Retinal pigment epithelial cell (primary cell): Measurements from ENCODE around the gene EPB41L4A.

Experiments
- DNase-seq: peaks from one replicate; pipeline ENCODE4 v3.0.0-alpha.2; 2010; ENCODE audit warnings: low read depth
- H3K4me3 ChIP-seq: 2 replicates; pipeline ENCODE4 v1.5.1; 2011; ENCODE audit warnings: mild to moderate bottlenecking, low read length, control low read depth, moderate library complexity
- TF ChIP-seq, protein P1 (sequence below): conservative IDR thresholded peaks from 2 replicates; pipeline ENCODE4 v1.5.1; 2011; ENCODE audit warnings: low read depth, low read length, control low read depth, inconsistent platforms

The EPB41L4A gene

DNA sequence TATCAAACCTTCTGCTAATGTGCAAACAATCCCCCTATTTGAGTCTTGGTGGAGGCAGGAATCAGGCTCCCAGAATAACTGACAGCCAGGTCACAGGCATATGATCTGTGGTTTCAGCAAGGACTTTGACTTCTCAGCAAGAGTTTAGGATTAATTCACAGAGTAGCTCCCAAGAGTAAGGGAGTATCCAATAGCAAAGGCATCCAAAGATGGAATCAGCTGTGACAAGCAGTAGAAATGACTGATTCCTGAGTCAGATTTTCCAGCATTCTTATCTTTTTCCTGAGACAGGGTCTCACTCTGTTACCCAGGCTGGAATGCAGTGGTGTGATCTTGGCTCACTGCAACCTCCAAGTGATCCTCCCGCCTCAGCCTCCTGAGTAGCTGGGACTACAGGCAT is 108.3 kb downstream of the EPB41L4A start:
- H3K4me3 ChIP-seq = no peak overlapping the region
- TF ChIP-seq, protein P1, sequence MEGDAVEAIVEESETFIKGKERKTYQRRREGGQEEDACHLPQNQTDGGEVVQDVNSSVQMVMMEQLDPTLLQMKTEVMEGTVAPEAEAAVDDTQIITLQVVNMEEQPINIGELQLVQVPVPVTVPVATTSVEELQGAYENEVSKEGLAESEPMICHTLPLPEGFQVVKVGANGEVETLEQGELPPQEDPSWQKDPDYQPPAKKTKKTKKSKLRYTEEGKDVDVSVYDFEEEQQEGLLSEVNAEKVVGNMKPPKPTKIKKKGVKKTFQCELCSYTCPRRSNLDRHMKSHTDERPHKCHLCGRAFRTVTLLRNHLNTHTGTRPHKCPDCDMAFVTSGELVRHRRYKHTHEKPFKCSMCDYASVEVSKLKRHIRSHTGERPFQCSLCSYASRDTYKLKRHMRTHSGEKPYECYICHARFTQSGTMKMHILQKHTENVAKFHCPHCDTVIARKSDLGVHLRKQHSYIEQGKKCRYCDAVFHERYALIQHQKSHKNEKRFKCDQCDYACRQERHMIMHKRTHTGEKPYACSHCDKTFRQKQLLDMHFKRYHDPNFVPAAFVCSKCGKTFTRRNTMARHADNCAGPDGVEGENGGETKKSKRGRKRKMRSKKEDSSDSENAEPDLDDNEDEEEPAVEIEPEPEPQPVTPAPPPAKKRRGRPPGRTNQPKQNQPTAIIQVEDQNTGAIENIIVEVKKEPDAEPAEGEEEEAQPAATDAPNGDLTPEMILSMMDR = no peak
- DNase-seq = peak; percentile 81

DNA sequence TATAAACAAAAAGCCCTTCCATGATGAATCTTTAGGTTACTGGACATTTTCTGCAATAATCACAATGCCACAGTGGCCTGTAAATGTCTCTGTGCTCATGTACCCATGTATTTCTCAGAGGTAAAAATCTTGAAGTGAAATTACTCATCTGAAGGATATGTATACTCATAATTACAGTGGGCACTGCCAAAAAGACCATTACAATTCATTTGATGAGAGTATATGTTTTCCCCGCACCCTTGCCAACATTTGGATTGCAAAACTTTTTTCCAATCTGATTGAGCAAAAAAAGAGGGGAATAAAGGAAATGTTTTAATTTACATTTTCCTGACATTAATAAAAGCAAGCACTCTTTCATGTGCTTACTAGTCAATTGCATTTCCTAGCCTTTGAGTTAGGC is 110.5 kb downstream of the EPB41L4A start:
- DNase-seq = no peak
- TF ChIP-seq, protein P1 = no peak

DNA sequence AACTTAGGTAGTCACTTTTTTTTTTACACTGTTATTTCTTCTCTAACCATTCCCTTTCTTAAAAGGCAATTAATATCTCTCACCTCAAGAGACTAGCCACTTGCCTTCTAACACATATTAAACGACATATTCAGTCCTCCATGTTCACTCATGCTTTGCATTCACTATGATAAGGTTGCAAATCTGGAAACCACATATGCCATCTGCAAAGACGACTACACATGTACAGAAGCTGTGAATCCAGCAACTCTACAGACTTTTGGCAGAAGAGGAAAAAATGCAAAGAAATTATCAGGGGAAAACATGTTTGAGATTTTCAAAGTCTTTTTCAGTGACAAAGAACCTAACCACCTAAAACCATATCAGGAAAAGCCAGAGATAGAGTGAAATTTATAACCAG is 112.1 kb downstream of the EPB41L4A start:
- DNase-seq = no peak
- TF ChIP-seq, protein P1 = no peak
- H3K4me3 ChIP-seq = no peak overlapping the region

More for the DNA sequence above, 110.5 kb downstream of the EPB41L4A start:
- no peak overlapping the region for H3K4me3 ChIP-seq

DNA sequence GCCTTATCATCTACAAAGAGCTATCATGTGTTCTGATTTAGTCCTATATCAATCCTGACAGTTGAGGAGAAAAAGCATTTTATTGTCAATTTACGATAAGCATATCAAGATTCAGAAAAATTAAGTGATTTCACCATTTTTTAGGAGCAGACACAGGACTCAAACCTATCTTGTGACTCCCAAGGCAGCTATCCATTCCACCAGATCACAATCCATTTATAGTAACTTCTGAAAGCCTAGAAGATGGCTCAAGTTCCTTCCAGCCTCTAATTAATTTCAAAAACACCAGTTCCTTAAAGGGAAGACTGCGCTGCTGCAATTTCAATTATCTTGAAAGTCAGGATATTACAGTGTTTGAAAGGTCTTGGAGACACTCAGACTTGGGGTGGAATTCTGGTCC is 114.3 kb downstream of the EPB41L4A start:
- no peak overlapping the region for H3K4me3 ChIP-seq
- DNase-seq = no peak
- TF ChIP-seq, protein P1 = no peak

DNA sequence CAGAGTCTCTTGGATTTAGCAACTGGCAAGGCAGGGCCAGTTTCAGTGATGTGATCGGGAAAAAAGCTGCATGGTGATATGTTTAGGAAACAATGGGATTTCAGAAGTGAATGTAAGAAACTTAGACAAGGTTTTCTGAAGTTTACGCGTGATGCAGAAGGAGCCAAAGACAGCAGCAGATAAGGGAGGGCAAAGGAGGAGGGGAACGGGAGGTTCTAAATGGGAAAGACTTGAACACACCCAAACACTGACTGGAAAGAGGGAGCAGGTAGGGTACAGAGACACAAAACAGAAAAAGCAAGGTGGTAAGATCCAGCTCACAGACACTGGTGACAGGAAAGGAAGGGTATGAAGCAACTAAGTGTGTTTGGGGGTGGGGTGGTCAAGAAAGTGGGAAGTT is 115.4 kb downstream of the EPB41L4A start:
- DNase-seq = no peak
- no peak overlapping the region for H3K4me3 ChIP-seq
- TF ChIP-seq, protein P1 = no peak

DNA sequence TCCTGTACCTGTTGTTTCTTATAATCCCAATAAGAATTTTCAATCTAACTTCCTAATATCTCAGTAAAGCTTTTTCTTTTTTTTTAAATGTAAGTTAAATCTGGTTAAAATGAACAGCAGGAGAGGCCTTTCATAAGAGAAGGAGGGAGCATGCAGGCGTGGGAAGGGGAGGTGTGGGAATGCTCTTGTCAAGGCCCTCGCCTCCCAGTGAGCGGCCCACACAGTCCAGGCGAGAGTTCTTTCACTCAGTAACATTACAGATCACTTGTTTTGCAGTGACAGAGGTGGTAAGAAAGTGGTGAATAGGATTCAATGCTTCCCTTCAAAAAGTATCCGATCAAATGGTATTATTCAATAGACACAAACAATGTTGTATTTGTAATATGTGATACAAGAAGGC is 125.0 kb downstream of the EPB41L4A start:
- TF ChIP-seq, protein P1 = no peak
- DNase-seq = no peak
- no peak overlapping the region for H3K4me3 ChIP-seq

DNA sequence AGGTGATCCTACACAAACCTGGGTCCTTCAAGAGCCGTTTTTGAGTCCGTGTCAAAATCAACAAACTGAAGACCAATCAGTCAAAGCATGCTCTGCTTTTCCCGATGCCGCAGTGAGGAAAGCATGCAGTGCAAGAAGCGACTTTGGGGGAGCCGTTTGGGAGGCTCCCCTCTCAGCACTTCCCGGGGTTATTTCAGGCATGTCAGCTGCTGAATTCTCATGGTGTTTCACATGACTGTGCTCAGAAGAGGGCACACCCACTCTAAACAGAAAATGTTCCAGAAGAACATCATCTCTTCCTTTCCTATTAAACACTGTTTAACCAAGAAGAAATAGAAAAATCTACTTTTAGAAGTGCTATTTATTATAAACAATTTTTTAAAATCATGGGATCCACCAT is 125.5 kb downstream of the EPB41L4A start:
- H3K4me3 ChIP-seq = no peak overlapping the region
- TF ChIP-seq, protein P1 = no peak
- no peak for DNase-seq
